ENCODE results near the gene CABLES2. TPM values are rescaled to one million over a fixed set of nuclear protein-coding genes. Genes with fewer than 3 reads are reported as not detected.
A peak's percentile ranks its signal among the peaks of the same experiment; 100 is the strongest.

Gene CABLES2
- total RNA-seq, 1 experiment from 2014 or later: 12.9 TPM

- Histone ChIP-seq H3K4me3 (peak overlapping the region; percentile 70), H3K4me1 (peaks cover 8% of the 10 kb centered on the region; the same call in 1 of the 2 replicates), H3K27ac (no peak overlapping the region), H3K36me3 (no peaks in the 10 kb centered on the region), H3K9me3 (replicated peaks) (no peaks in the 10 kb centered on the region), H3K27me3 (peaks cover 41% of the 10 kb centered on the region)
- no peak for DNase-seq
These were observed 379 bp downstream of the CABLES2 start for GRCh38 chr20:62406635-62407176.

- Histone ChIP-seq H3K4me1 (peaks cover 8% of the 10 kb centered on the region; the same call in 1 of the 2 replicates), H3K9me3 (replicated peaks) (no peaks in the 10 kb centered on the region), H3K36me3 (no peaks in the 10 kb centered on the region), H3K4me3 (peak overlapping the region; percentile 70), H3K27me3 (peaks cover 34% of the 10 kb centered on the region), H3K27ac (no peak overlapping the region)
- no peak for DNase-seq
These were observed 1.0 kb downstream of the CABLES2 start for GRCh38 chr20:62405981-62406513.

GRCh38 chr20:62405108-62405980 lies 1.7 kb downstream of the CABLES2 start:
- H3K4me1 ChIP-seq: peaks cover 8% of the 10 kb centered on the region; the same call in 1 of the 2 replicates
- H3K36me3 ChIP-seq: no peaks in the 10 kb centered on the region
- DNase-seq: peak; percentile 81 to 82
- H3K4me3 ChIP-seq: no peak overlapping the region
- H3K27ac ChIP-seq: no peak overlapping the region
- H3K9me3 ChIP-seq (replicated peaks): no peaks in the 10 kb centered on the region
- peaks cover 30% of the 10 kb centered on the region for H3K27me3 ChIP-seq

- no peak for DNase-seq
- no peaks in the 10 kb centered on the region for H3K36me3 ChIP-seq
- H3K27ac ChIP-seq: no peak overlapping the region
- no peak overlapping the region for H3K4me3 ChIP-seq
- H3K9me3 ChIP-seq (replicated peaks): no peaks in the 10 kb centered on the region
- H3K27me3 ChIP-seq: peaks cover 24% of the 10 kb centered on the region
- peaks cover 8% of the 10 kb centered on the region; the same call in 1 of the 2 replicates for H3K4me1 ChIP-seq
These were observed 2.4 kb downstream of the CABLES2 start for GRCh38 chr20:62404761-62405107.

- H3K4me1 ChIP-seq: peaks cover 8% of the 10 kb centered on the region; the same call in 1 of the 2 replicates
- H3K27ac ChIP-seq: no peak overlapping the region
- peaks cover 18% of the 10 kb centered on the region for H3K27me3 ChIP-seq
- H3K4me3 ChIP-seq: no peak overlapping the region
- H3K9me3 ChIP-seq (replicated peaks): no peaks in the 10 kb centered on the region
- no peaks in the 10 kb centered on the region for H3K36me3 ChIP-seq
- no peak for DNase-seq
These were observed 2.9 kb downstream of the CABLES2 start for GRCh38 chr20:62404112-62404665.

- H3K36me3 ChIP-seq: no peaks in the 10 kb centered on the region
- peaks cover 10% of the 10 kb centered on the region for H3K27me3 ChIP-seq
- DNase-seq: no peak
- no peak overlapping the region for H3K4me3 ChIP-seq
- H3K4me1 ChIP-seq: peaks cover 8% of the 10 kb centered on the region; the same call in 1 of the 2 replicates
- H3K9me3 ChIP-seq (replicated peaks): no peaks in the 10 kb centered on the region
- no peak overlapping the region for H3K27ac ChIP-seq
These were observed 3.8 kb downstream of the CABLES2 start for GRCh38 chr20:62403331-62403730.

GRCh38 chr20:62402456-62403150 lies 4.5 kb downstream of the CABLES2 start:
- peaks cover 8% of the 10 kb centered on the region; the same call in 1 of the 2 replicates for H3K4me1 ChIP-seq
- no peak for DNase-seq
- no peak overlapping the region for H3K4me3 ChIP-seq
- peaks cover 2% of the 10 kb centered on the region for H3K27me3 ChIP-seq
- no peak overlapping the region for H3K27ac ChIP-seq
- no peaks in the 10 kb centered on the region for H3K9me3 ChIP-seq (replicated peaks)
- H3K36me3 ChIP-seq: no peaks in the 10 kb centered on the region

- no peaks in the 10 kb centered on the region for H3K9me3 ChIP-seq (replicated peaks)
- DNase-seq: no peak
- H3K36me3 ChIP-seq: no peaks in the 10 kb centered on the region
- no peaks in the 10 kb centered on the region for H3K27me3 ChIP-seq
- no peak overlapping the region for H3K27ac ChIP-seq
- H3K4me3 ChIP-seq: no peak overlapping the region
- H3K4me1 ChIP-seq: peaks cover 3% of the 10 kb centered on the region; the same call in 1 of the 2 replicates
These were observed 5.7 kb downstream of the CABLES2 start for GRCh38 chr20:62401331-62401779.

GRCh38 chr20:62400541-62400940 lies 6.5 kb downstream of the CABLES2 start:
- Histone ChIP-seq H3K4me3 (no peak overlapping the region), H3K36me3 (no peaks in the 10 kb centered on the region), H3K27me3 (no peaks in the 10 kb centered on the region), H3K4me1 (no peaks in the 10 kb centered on the region), H3K27ac (no peak overlapping the region), H3K9me3 (replicated peaks) (no peaks in the 10 kb centered on the region)
- DNase-seq: no peak

GRCh38 chr20:62400021-62400420 lies 7.1 kb downstream of the CABLES2 start:
- no peak for DNase-seq
- no peak overlapping the region for H3K4me3 ChIP-seq
- no peaks in the 10 kb centered on the region for H3K36me3 ChIP-seq
- no peaks in the 10 kb centered on the region for H3K4me1 ChIP-seq
- H3K27me3 ChIP-seq: no peaks in the 10 kb centered on the region
- H3K27ac ChIP-seq: no peak overlapping the region
- no peaks in the 10 kb centered on the region for H3K9me3 ChIP-seq (replicated peaks)

GRCh38 chr20:62398120-62398821 lies 8.8 kb downstream of the CABLES2 start:
- no peaks in the 10 kb centered on the region for H3K4me1 ChIP-seq
- no peaks in the 10 kb centered on the region for H3K9me3 ChIP-seq (replicated peaks)
- no peak overlapping the region for H3K4me3 ChIP-seq

GRCh38 chr20:62396367-62397239 lies 10.5 kb downstream of the CABLES2 start:
- Histone ChIP-seq H3K4me3 (no peak overlapping the region), H3K27ac (no peak overlapping the region), H3K4me1 (no peaks in the 10 kb centered on the region), H3K36me3 (0 out of 2 replicates have a peak, but pooled peaks cover 3% of the 10 kb centered on the region), H3K9me3 (replicated peaks) (no peaks in the 10 kb centered on the region), H3K27me3 (no peaks in the 10 kb centered on the region)
- no peak for DNase-seq

More at GRCh38 chr20:62398120-62398821, 8.8 kb downstream of the CABLES2 start:
- DNase-seq: no peak
- no peak overlapping the region for H3K27ac ChIP-seq
- H3K27me3 ChIP-seq: no peaks in the 10 kb centered on the region
- H3K36me3 ChIP-seq: 0 out of 2 replicates have a peak, but pooled peaks cover 3% of the 10 kb centered on the region
